HG02885 (cell line): ENCODE data around the gene FTCD.
"Not testable (repeated sequence)": the region's sequence is repeated elsewhere in the genome, so short reads cannot be mapped to it uniquely, and the experiment has no call there.

ENCODE experiments used
- ATAC-seq: cut with Tn5 transposase; IDR thresholded peaks from one replicate; pipeline ENCODE4 v1.9.1; 2021; ENCODE audit warnings: mild to moderate bottlenecking; ENCODE audit not compliant: unreplicated experiment, poor library complexity

FTCD gene

DNA sequence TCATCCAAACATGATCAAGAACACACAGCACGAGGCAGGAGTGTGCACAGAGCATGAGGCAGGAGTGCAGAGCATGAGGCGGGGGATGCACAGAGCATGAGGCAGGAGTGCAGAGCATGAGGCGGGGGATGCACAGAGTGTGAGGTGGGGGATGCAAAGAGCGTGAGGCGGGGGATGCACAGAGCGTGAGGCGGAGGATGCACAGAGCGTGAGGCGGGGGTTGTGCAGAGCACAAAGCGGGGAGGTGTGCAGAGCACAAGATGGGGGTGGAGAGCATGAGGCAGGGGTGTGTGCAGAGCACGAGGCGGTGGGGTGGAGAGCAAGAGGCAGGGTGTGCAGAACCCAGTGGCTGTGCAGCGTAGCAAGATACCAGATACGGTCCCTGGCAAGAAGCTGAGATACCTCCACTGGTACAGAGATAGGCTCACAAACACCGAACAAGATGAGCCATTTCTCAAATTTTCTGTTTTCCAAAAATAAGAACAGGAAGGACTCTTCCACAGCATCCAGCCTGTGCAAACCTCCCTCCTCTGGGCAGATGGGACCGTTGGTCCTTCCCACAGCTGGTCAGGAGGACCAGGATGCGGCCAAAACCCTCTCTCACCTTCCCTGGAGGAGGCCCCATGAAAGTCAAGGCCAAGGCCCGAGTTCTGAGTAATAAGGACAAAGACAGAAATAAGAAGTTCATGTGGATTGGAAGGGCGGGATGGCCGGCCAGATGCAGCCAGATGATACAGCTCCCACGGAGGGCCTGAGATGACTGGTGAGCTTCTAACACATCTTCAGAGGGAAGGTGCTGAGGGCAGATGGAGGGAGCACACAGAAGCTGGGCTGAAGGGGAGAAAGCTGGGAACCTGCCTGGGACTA is 16.9 kb upstream of the FTCD start:
- no peak for ATAC-seq

DNA sequence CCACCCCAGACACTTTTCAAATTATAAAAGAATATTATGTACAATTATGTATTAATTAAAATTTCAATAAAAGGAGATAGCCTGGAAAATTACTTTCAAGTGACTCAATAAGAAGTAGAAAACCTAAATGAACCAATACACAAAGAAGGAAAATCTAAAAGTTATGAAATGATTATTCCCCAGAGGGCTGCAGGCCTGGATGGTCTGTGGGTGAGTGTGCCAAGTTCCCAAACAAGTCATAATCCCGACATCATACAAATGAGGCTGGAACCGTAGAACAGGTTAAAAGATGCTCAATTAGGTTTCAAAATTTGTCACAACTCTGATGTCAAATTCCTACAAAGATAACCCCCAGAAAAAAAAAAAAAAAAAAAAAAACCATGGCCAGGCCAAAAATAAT is 16.2 kb upstream of the FTCD start:
- no peak for ATAC-seq

DNA sequence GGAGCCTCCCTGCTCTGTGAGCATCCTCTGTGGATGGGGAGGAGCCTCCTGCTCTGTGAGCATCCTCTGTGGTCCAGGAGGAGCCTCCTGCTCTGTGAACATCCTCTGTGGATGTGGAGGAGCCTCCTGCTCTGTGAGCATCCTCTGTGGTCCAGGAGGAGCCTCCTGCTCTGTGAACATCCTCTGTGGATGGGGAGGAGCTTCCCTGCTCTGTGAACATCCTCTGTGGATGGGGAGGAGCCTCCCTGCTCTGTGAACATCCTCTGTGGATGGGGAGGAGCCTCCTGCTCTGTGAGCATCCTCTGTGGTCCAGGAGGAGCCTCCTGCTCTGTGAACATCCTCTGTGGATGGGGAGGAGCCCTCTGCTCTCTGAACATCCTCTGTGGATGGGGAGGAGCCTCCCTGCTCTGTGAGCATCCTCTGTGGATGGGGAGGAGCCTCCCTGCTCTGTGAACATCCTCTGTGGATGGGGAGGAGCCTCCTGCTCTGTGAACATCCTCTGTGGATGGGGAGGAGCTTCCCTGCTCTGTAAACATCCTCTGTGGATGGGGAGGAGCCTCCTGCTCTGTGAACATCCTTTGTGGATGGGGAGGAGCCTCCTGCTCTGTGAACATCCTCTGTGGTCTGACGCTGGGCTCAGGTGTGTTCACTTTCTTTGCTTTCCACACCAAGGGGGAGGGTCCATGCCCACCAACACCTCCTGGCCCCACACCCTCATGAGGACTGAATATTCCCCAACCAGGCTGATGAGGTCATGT is 15.2 kb upstream of the FTCD start:
- not testable (repeated sequence) for ATAC-seq

DNA sequence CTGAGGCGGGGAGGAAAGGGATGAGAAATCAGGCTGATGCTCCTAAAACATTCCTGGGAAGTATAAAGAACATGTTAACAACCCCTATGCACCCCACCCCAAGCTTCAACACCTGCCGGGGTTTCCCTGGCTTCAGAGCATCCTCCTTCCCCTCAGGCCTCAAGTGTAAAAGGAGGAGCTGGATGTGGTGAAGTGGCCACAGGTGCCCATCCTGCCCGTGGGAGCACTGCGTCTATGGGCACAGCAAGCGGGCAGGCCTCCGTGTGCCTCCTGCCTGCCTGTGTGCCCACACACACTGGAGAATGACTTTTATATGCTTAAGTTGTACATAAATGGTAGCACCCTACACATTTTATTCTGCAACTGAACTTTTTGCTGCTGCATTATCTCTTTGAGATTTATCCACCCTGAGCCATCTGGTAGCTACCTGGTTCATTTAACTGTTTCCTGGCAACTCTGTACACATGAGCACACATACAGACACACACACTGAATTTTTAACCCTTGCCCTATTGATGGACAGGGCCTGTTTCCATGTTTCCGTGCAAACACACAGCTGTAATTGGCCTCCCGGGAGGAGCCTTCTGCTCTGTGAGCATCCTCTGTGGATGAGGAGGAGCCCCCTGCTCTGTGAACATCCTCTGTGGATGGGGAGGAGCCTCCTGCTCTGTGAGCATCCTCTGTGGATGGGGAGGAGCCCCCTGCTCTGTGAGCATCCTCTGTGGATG is 13.4 kb upstream of the FTCD start:
- no peak for ATAC-seq

DNA sequence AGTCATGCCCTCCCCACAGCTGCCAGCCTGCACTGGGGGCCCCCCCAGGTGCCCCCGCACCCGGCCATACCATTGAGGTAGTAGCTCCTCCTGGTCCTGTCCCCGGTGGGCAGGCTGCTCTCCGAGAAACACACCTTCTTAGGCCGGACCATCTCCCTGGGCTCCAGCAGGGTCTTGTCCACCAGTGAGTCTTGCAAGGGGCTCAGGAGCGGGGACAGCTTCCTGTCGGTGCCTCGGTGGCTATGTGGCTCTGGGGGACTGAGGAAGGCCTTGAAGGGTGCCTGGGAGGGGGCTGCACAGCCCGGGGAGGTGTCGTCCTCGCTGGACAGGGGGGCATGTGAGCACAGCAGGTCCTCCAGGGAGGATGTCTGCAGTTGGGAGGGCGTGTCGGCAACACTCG is 12.9 kb upstream of the FTCD start:
- ATAC-seq = no peak

DNA sequence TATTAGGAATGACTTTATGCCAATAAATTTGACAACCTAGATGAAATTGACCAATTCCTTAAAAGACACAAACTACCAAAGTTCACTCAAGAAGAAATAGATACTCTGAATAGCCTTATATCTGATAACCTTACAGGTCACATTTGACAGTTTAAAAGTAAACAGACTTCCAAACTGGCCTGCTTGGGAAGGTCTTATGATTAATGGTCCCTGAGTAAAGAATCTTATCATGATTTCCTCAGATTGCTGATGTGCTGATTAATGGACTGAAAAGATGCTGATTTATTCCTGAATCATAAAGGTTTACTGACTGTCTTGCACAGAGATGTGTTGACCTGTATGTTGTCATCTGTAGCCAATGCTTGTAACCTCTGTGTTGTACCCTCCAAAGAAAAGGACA is 9.7 kb upstream of the FTCD start:
- no peak for ATAC-seq

DNA sequence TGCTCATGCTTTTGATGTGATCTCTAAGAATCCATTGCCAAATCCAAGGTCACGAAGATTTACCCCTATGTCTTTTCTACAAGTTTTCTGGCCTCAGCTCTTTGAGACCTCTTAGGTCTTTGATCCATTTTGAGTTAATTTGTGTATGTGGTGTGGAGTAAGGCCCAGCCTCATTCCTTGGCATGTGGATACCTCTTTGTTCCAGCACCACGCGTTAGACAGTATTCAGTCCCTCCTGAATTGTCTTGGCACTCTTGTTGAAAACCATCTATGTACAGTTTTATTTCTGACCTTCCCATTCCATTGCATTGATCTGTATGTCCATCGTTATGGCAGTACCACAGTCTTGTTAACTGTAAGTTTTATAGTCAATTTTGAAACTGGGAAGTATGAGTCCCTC is 8.0 kb upstream of the FTCD start:
- no peak for ATAC-seq

DNA sequence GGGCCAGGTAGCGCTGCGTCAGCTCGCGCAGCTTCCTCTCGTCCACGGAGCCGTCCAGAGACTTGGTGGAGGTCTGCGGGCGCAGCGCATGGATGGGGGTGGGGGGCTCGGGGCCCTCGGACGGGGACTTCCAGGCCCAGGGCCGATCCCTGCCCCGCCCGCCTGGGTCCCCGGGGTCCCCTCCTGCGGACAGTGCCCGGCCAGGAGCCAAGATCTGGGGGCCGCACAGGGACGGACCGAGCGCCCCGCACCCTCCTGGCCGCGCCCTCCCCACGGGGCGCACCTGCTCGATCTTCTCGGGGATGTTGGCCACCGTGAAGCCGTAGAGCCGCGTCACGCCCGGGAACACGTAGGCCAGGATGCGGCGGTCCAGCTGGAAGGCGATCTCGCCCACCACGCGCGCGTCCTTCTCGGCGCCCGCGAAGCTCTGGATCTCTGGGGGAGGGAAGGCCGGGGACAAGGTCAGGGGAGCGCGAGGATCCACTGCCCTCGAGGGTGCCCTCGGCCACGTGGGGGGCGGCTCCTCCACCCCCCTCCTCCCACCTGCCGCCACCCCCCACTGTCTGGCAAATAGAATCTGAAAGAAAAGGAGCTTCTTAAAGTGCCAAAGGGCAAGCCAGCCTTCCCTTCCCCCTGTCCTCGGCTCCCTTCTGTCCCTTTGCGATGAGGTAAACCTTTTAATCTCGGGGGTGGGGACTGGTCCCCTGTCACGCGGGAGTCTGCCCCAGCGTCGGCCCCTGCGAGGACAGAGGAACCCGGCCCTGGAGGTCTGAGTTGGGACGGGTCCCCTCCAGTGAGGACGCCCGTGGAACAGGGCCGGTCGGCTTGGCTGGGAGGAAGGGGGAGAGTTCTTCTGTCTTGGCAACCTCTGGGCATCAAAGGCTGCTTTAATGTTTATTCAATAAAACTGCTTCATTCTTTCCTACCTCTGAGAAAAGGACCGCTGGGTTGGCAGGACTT is 6.5 kb upstream of the FTCD start:
- no peak for ATAC-seq

DNA sequence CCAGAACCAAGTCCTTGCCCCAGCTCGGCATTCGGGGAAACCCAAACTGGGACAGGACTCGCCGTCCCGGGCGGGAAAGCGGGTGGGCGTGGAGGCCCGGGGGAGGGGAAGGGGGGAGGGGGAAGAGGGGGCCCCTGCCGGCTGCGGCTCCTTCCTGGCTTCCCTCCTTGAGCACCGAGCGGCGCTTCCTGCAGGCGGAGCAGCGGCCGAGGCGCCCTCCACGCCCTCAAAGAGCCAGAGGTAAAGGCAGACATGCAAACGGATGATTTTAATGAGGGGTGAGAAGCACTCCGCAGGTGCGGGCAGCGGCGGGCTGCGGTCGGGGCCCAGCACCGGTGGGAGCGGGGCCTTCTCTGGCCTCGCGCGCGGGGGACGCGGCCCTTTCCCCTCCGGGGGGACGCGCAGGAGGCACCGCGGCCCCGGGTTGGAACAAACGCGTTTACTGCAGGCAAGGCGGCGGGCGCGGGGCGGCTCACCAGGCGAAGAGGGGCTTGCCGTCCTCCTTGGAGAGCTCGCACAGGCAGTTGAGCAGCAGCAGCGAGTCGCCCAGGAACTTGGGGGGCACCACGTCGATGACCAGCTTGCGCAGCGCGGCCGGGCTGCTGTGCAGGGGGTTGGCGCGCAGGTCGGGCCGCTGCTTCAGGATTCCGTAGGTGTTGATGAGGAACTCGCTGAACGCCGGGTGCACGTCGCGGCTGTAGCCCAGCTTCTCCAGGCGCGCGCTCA is 5.7 kb upstream of the FTCD start:
- no peak for ATAC-seq

DNA sequence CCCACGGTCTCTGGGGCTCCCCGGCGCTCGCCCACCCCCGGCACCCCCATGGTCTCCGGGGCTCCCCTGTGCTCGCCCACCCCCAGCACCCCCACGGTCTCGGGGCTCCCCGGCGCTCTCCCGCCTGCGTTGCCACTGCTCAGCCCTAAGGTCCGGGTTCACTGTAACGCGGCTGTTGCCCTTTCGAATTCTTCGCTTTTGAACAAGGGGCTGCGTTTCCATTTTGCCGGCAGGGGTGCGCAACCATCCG is 5.2 kb upstream of the FTCD start:
- ATAC-seq = no peak

DNA sequence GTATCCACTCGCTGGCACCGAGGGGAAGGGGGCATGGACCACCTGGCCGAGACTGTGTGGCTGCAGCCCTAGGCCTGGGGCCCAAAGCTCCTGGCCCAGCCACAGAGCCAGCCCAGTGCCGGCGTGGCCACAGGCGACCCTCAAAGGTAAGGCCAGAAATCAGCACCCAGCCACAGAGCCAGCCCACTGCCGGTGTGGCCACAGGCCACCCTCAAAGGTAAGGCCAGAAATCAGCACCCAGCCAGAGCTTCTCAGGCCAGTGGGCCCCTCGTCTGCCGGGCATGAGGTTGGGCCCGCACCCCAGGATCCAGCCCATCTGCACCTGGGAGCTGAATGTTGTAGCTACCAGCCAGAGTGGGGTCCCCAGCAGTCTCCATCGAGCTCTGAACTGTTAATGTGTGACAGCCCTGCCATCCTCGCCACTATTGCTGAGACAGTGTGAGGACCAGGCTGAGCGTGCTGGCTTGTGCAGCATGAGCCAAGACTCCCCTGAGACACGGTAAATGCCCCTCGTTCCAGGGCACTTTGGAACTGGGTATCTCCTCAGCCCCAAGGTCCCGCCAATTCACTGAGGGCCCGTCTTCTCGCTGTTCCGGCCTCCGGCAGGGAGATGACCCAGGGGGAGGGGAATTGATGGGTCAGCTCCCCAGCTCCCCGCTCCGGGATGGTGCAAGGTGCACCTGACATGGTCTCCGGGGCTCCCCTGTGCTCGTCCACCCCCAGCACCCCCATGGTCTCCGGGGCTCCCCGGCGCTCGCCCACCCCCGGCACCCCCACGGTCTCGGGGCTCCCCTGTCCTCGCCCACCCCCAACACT is 4.7 kb upstream of the FTCD start:
- no peak for ATAC-seq

DNA sequence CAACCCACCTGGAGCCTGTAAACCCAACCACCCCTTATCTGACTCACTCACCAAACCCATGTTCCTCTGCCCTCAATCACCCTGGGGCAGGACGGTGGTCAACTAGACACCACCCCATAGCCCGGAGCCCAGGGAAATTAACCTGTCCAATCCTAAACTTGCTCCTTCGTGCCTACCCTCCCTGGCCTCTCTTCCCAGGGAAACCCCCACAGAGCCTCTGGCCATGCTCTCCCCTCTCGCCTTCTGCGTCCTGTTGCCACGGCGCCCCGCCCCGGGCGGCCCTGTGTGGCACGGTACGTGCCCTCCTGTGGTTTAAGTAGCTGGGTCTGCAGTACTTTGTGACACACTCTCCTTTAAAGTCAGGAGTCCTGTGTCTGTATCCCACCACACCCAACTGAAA is 4.0 kb upstream of the FTCD start:
- ATAC-seq = no peak

DNA sequence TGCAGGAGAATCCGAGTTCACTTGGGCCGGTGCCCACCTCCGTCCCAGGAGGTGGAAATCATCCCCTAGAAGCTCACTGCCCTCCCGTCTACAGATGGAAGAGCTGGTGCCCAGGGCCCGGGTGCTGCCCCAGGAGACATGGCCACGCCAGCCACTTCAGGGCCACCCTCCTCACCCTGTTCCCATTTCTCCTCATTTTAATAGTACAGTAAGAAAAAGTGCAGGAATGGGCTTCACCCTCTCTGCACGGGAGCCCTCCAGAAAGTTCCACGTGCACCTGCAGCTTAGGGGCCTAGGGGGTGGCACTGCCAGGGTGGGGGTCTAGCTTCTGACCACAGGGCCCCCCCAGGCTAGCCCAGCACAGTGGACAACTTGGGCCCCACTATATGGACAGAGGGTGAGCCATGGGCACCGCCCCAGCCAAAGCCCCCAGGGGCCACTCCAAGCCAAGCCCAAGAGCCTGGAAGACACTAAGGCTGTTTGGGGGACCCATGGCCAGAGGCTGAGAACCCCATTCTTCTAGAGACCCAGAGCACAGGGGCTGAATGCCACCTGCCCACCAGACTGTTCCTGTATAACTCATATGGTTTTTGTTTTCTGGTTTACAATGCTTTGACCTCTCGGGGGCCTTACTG is 3.4 kb upstream of the FTCD start:
- no peak for ATAC-seq

DNA sequence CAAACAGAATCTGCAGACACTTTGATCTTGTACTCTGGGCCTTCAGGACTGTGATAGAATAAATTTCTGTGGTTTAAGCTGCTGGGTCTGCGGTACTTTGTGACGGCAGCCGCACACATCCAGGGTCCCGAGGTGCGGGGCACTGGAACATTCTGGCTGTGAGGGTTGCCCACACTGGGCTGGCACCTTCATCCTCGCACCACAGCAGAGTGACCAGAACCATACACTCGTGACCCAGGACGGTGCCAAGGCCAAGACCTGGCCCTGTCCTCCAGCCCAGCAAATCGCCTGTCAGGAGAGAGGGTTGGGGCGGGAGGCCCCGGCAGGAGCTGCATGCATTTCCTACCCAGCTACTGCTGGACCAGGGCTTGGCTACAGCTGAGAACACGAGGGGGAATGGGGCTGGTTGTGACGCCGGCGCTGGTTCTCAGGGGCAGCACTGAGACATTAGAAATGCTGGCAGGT is 2.6 kb upstream of the FTCD start:
- no peak for ATAC-seq

DNA sequence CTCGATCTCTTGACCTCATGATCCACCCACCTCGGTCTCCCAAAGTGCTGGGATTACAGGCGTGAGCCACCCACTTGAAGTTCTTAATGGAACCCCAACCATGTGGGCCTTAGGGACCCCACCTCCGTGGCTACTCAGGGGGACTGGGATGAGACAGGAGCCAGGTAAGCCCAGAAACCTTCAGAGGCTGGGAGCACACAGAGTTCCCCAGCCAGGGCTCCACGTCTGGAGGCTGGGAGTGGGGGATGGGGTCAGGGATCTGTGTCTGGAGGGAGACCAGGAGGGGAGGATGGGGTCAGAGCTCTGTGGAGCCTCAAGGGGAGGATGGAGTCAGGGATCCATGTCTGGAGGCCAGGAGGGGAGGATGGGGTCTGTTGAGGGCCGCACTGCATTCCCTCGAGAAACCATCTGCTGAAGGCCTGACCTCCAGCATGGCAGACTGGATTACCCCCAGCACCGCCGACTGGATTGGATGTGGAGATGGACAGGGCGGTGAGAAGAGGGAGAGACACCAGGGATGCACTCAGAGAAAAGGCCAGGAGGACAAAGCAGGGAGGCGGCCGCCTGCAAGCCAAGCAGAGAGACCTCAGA is 2.1 kb upstream of the FTCD start:
- no peak for ATAC-seq

DNA sequence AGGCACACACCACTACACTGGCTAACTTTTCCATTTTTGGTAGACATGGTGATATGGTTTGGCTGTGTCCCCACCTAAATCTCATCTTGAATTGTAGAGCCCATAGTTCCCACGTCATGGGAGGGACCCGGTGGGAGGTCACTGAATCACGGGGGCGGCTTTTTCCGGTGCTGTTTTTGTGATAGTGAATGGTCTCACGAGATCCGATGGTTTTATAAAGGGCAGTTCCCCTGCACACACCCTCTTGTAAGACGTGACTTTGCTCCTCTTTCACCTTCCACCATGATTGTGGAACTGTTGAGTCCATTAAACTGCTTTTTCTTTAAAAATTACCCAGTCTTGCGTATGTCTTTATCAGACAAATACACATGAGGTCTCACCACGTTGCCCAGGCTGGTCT is 1.3 kb upstream of the FTCD start:
- ATAC-seq = no peak

DNA sequence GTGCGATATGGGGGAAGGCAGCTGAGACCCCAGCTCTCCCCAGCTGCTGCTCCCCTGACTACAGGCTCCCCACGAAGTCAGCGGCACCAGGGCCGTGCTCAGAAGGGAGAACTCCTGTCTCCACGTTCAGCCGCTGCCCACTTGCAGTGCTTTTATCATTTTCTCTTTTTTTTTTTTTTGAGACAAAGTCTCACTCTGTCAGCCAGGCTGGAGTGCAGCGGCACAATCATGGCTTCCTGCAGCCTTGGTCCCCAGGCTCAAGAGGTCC is 933 bp upstream of the FTCD start:
- no peak for ATAC-seq

DNA sequence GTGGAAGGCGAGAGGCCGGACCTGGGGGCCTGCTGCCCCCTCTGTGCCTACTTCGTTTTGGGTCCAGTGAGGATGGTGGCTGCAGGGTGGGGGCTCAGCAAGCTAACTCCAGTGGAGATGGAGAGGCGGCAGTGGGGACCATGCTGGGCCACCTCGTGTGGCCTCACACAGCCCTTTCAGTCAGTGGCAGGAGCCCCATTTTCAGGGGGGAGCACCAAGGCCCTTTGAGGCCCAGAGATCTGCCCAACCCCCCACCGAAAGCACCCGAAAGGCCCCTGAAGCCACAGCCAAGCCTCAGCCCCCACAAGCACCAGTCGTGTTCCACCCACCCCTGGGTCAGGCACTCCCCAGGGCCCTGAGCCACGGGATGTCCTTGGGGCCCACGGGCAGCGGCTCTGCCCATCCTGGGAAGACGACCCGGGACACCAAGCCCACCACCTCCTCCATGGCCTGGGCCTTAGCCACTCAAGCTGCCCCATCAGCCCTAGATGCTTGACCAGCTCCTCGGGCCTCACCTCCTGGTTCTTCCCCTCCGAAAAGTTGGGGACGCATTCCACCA is 345 bp downstream of the FTCD start:
- ATAC-seq = no peak
